ENCODE measurements around the gene IGFLR1.

DNA sequence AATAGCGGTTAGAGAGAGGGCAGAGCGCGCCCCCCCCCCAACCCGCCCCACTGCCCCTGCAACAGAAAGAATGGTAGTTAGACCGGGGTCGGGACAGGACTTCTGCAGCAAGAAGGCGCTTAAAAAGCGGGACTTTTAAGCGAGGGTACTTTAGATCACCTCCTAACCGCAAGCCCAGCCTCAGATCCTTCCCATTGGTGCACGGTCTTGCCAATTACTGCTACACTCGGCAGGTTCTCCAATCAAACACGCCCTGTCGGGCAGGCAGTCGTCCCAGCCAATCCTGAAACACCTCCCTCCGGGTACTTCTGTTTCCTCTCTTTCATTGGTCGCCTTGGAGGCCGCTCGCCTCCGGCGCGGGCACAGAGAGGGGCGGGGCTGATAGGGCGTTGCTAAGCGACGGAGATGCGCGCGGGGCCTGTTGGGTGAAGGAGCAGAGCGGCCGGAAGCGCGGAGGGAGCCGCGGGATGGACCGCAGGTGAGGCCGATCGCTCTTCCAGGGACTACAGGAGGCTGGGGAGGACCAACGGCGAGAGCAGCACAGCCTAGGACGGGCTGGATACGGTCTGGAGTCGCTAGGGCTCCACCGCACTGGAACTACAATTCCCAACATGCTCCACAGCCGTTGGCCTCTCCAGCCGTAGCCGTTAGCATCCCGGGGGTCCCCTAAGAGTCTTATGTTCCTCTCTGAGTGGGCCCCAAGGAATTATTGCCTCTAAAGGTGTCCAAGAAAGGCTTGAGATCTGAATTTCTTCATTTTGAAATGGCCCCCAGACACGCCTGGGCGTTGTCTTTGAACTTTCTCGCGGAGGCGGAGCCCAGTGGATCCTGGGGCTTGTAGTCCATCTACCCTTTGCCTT lies 15.7 kb upstream of the IGFLR1 start, which contains the start of gene PROSER3:
- TF ChIP-seq, protein P1, sequence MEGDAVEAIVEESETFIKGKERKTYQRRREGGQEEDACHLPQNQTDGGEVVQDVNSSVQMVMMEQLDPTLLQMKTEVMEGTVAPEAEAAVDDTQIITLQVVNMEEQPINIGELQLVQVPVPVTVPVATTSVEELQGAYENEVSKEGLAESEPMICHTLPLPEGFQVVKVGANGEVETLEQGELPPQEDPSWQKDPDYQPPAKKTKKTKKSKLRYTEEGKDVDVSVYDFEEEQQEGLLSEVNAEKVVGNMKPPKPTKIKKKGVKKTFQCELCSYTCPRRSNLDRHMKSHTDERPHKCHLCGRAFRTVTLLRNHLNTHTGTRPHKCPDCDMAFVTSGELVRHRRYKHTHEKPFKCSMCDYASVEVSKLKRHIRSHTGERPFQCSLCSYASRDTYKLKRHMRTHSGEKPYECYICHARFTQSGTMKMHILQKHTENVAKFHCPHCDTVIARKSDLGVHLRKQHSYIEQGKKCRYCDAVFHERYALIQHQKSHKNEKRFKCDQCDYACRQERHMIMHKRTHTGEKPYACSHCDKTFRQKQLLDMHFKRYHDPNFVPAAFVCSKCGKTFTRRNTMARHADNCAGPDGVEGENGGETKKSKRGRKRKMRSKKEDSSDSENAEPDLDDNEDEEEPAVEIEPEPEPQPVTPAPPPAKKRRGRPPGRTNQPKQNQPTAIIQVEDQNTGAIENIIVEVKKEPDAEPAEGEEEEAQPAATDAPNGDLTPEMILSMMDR (IDR thresholded peaks at IDR 0.05; ENCODE audit: low read depth, low read length), result no peak
- peak; percentile 74 for TF ChIP-seq POLR2A (IDR thresholded peaks at IDR 0.05; ENCODE audit: extremely low read depth, insufficient read length)
- TF ChIP-seq MYC (IDR thresholded peaks at IDR 0.05; ENCODE audit: low read depth, low read length), result 0 out of 2 replicates have a peak, but pooled peaks have one; percentile 33
- TF ChIP-seq, protein P2, sequence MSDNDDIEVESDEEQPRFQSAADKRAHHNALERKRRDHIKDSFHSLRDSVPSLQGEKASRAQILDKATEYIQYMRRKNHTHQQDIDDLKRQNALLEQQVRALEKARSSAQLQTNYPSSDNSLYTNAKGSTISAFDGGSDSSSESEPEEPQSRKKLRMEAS (IDR thresholded peaks at IDR 0.05; ENCODE audit: low read depth, low read length), result peak; percentile 11; the same call in 1 of the 2 replicates

Data from NB4 (cell line).